Measurements from ENCODE around the gene PEX11B.
A peak's percentile ranks its signal among the peaks of the same experiment; 100 is the strongest.

The PEX11B gene

GRCh38 chr1:145906954-145907753 is 11.4 kb downstream of the PEX11B start:
- DNase-seq: no peak

- DNase-seq: no peak
These were observed 17.1 kb downstream of the PEX11B start for GRCh38 chr1:145901312-145902021.

- no peak for DNase-seq
These were observed 19.8 kb downstream of the PEX11B start for GRCh38 chr1:145898756-145899155.

DNA sequence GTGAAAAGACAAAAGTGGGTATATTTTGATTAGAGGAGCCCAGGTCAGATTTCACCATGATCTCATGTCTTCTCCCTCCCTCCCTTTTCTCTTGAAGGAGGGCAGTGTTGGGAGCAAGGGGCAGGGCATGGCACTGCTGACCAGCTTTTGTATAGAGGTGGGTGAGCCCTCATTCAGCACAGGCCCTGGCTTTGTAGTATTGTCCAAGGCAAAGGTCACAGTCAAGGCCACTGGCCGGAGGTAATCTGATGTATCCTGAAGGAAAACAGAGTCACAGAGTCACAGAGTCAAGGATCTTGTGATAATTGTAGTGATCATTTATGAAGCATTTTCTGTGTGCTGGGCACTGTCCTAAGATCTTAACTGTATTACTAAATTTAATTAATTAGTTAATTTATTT is 20.5 kb downstream of the PEX11B start:
- no peak for DNase-seq

DNA sequence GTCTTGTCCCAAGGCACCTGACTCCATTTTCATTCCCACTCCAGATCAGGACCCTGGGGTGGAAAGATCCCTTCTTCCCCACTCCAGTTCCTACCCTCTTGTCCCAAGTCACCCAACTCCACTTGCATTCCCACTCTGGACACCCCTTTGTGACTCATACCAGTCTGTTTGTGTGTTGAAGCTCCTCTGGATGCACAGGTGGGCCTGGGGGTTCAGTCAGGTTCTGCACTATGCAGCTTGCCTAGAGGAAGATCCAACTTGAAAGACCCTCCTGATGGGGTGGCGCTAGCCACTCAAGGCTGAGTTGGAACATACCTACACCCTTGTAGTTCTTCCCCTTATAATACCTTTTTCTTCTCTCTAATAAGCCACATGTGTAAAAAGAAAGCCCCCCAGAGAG is 23.0 kb downstream of the PEX11B start:
- no peak for DNase-seq

- no peak for DNase-seq
These were observed 25.0 kb downstream of the PEX11B start for GRCh38 chr1:145893306-145894055.

DNA sequence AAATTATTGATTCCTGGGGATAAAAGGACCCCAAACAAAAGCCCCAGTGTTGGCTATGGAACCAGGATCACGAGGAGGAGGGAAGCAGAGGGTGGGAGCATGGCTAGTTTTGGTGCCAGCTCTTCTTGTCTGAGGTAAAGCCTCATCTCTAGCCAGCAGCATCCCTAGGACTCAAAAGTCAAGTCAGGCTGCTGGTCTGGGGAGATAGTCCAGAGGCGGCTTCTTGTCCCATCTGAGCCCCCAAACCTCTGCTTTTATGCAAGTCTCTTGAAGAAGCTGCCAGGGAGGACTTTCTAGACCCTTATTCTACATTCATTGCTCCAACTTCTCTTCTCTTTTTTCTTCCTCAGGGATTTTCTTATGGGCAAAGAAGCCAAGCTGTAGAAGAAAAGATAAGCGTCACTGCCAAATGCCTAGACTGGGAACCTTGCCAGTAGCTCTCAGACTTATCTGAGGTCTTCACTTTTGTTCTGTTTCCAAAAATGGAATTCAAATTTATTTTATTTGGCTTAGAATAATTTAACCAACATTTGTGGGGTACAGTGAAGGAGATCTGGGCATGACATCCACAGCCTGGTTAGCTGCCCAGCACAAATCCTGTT is 25.9 kb downstream of the PEX11B start:
- DNase-seq: no peak

DNA sequence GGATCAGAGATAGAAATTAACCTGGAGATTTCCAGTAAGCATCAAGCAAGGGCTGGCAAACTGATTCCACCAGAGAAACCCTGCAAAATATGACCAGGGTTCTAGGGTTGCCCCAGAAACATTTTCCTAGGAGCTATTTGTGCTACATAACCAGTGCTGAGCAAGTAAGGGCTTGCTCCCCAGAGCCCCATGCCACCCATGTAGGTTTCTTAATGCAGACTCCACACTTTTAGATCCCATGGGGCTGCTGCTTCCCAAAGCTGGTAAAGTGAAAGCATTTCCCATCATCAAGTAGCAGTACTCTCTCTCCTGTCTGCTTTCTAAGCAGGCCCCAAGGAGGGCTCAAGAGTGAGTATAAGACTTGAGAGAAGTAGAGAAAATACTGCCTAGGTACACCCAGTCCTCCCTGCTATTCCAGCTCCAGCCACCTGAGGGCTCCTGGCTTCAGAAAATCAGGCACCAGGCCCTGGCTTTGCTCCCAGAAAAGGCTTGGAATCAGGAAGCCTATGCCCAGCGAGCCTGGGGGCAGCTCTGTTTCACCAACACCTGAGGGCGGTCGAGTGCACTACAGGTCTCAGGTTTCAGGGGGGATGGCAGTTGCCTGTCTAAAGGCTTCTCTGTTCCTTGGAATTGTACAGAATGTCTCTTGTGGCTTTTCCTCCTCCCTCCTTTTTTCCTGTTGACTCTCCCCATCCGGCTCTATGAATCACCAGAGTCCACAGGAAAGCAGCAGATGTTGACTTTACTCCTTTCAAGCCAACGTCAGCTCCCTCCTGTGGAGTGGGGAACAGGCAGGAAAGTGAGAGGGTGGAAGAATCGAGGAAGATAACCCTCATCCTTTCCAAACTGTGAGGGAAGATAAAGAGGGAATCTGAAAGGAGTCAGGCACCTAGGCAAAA is 26.7 kb downstream of the PEX11B start:
- DNase-seq: peak; percentile 49

DNA sequence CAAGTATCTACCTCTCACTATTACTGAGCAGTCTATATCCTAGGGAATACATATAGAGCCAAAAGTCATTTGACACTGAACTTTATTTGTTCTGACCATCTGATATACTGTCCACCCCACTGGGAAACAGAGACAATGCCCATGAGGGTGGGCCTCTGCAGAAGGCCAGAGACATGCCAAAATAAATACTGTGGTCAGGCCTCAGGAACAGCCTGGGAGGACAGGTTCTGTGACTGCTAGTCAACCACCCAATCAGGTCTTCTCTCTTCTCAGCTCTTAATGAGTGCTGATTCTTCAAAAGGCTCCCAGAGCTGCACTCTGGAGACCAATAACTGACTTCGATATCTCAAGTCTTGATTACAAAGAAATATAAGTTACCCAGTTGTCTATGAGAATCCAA is 27.4 kb downstream of the PEX11B start:
- DNase-seq: no peak

GRCh38 chr1:145889722-145890121 is 28.8 kb downstream of the PEX11B start:
- DNase-seq: no peak

- DNase-seq: no peak
These were observed 30.9 kb downstream of the PEX11B start for GRCh38 chr1:145887631-145888030.

DNA sequence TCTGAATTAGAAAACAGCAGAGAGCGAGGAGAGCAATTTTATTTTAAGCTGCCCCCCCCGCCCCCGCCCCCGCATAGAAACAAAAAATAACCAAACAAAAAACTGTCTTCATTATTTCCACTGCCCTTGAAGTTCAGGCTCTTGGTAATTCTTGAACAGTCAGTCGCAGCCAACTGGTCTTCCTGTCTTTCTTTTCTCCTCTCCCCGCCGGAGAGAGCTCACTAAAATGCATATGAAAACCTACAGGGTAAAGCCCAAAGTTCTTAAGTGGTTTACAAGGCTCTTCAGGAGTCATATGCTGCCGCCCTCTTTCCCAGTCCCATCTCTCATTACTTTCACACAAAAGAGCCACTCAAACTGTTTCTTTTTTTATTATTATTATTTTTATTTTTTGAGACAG is 31.7 kb downstream of the PEX11B start:
- DNase-seq: no peak

DNA sequence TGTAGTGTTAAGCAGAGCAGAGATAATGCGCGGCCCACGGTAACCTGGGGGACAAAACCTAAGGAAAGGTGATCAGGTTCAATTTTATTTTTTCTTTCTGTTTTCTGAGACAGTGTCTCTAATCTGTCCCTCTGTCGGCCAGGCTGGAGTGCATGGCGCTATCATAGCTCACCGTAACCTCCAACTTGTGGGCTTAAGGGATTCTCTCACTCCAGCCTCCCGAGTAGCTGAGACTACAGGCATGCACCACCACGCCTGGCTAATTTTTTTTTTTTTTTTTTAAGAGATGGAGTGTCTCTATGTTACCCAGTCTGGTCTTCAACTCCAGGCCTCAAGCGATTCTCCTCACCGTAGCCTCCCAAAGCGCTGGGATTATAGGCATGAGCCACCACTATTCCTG is 32.1 kb downstream of the PEX11B start:
- DNase-seq: no peak

- DNase-seq: peak; percentile 79
These were observed 32.7 kb downstream of the PEX11B start, which contains the start of gene ANKRD35 for GRCh38 chr1:145885738-145886287. TSS of gene ANKRD35 (minus strand) at chr1:145885866. CDS start at chr1:145885758, 108 bp downstream.

- no peak for DNase-seq
These were observed 33.8 kb downstream of the PEX11B start for GRCh38 chr1:145884675-145885074.

GRCh38 chr1:145879775-145880174 is 38.7 kb downstream of the PEX11B start:
- no peak for DNase-seq

DNA sequence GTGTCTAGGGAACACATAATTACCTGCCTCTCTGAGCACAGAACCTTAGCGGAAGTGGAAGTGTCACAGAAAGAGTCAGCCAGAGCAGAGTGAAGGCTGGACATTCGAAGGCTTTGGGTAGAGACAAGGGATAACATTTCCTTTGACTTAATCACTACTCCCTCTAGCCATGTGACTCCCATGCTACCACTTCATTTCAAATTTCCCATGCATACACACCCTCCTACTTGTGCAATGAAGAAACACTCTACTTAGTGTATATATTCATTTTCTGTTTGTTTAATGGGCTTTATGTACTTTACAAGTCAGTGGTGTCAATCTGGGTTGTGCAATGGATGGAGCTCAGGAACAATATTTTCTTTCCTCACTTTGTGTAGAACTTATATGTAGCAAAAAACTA is 39.8 kb downstream of the PEX11B start:
- no peak for DNase-seq

DNA sequence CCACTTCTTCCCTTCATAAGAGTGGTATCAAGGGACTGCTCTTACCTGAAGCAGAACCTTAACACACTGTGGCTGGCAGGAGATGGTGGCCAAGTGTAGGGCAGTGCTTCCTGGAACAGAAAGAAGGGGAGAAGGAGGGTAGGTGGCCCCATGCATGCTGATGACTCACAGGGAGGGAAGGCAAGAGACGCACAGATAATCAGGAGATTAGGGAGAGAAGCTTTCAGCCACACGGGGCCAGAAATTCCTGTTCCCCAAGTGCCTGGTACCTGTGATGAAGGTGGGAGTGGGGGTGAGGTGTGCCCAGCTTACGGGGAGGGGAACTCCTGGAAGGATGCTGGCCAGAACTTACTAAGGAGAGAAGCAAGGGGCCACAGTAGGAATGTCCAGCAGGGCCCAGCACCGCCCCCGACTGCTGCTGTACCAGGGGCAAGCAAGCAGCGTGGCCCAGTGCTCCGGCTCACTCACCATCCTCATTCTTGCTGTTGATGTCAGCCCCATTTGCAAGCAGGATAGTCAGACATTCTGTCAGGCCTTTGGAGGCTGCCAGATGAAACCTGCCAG is 40.5 kb downstream of the PEX11B start:
- no peak for DNase-seq

DNA sequence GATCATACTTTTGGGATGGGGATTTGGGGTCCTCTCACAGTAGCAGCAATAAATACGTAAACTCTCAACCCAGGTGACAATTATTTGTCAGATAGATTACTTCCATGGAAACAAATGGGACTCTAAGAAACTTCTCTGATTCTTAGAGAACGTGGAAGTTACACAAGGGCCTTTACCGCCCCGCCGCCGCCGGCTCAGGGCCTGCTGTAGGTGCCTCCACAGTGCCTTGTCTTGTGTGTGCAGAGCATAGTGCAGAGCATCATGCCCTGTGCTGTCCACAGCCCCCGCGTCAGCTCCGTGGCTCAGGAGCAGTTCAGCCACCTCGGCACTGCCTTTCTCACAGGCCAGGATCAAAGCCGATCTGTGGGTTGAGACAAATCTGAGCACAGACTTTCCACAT is 43.9 kb downstream of the PEX11B start:
- no peak for DNase-seq

DNA sequence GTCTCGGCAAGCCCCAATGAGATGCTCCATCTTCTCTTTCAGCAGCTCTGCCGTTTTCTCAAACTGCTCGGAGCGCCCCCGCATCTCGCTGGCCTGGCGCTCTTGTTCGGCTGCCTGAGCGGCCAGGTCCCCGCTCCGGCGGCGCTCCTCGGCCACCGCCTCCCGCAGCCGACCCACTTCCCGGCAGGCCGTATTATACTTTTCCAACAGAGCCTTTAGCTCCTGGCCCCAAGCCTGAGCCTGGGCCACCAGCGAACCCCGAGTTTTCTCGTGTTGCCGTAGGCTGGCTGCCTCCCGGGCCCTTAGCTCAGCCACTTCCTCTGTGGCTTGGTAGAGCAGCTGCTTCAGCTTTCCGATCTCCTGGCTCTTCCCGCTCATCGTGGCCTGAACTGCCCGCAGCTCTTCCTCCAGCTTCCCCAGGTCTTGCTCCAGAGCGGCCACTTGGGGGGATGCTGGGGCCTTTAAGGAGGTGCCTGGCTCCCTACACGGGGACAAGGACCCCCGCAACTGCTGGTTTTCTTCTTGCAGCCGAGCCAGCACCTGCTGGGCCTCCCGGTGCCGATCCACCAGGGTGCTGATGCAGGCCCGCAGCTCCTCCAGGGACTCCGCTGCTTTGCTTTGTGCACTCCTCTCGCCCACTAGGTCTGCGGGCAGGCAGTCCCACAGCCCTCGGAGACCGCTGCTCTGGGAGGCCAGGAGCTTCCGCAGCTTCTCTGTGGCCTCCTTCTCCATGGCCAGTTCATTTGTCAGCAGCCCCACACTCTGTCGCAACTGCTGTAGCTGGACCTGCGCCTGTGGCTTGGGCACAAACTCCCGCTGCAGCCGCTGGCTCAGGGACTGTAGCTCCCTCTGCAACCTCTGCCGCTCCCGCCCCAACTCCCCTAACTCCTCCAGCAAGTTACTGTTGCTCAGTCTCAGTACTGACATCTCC is 46.3 kb downstream of the PEX11B start:
- DNase-seq: peak; percentile 34

Measured in activated CD4-positive, alpha-beta T cell treated with anti-CD3 and anti-CD28 coated beads, Interleukin-10, Interleukin-2, amounts not matched to agents 100 ng/mL and 50 ng/mL, durations not matched to agents 16 hours and 8 hours (primary cell).